NCI-H524 (cell line): ENCODE results near the gene GBF1.

Experiments
- DNase-seq, 2 experiments: peaks; one replicate each; lab custom pipeline; 2025; lab: John Stamatoyannopoulos, UW

Gene GBF1

DNA sequence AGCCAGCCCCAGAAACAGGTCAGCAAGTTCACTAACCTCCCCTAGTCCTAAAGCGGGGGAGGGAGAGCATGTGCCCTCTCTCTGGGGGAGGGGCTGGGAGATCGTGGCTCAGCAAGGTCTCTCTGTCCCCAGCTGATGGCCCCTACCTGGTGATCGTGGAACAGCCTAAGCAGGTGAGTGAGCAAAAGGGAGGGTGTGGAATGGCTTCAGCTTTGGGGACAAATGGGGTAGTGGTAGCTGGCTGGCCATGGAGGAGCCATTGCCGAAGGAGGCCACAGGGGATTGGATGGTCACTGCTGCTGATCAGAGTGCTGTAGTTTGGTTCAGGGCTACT is 151.0 kb downstream of the GBF1 start:
- DNase-seq, result no peak

DNA sequence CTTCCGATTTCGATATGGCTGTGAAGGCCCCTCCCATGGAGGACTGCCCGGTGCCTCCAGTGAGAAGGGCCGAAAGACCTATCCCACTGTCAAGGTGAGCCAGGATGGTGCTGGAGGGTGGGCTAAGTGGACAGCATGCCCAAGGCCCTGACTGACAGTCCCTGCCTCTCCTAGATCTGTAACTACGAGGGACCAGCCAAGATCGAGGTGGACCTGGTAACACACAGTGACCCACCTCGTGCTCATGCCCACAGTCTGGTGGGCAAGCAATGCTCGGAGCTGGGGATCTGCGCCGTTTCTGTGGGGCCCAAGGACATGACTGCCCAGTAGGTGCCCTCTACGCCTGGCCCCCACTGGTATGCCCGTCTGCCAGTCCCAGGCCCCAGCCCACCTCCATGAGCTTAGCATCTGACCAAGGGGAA is 151.4 kb downstream of the GBF1 start:
- DNase-seq, result no peak

DNA sequence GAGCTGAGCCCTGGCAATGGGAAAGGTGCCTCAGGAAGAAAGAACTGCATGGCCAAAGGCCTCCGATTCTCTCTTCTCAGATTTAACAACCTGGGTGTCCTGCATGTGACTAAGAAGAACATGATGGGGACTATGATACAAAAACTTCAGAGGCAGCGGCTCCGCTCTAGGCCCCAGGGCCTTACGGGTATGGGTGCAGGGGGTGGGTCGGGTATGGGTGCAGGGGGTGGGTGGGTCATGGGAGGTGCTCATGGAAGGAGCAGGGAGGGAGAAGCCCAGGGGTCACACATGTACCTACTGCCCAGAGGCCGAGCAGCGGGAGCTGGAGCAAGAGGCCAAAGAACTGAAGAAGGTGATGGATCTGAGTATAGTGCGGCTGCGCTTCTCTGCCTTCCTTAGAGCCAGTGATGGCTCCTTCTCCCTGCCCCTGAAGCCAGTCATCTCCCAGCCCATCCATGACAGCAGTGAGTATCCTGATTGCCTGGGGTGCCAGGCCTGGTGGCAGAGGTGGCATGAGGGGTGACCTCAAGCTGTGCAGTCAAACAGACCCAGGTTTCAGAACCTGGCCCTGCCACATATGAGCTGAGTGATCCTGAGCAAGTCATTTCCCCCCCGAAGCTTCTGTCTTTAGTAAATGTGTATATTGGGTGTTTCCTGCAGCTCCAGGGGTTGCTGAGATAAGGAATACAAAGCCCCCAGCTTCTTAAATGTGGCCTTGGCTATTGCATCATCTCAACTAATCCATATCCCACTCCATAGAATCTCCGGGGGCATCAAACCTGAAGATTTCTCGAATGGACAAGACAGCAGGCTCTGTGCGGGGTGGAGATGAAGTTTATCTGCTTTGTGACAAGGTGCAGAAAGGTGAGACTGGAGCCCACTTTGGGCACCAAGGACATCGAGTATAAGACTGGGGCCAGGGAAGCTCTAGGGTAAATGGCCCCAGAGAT is 152.2 kb downstream of the GBF1 start:
- no peak for DNase-seq

DNA sequence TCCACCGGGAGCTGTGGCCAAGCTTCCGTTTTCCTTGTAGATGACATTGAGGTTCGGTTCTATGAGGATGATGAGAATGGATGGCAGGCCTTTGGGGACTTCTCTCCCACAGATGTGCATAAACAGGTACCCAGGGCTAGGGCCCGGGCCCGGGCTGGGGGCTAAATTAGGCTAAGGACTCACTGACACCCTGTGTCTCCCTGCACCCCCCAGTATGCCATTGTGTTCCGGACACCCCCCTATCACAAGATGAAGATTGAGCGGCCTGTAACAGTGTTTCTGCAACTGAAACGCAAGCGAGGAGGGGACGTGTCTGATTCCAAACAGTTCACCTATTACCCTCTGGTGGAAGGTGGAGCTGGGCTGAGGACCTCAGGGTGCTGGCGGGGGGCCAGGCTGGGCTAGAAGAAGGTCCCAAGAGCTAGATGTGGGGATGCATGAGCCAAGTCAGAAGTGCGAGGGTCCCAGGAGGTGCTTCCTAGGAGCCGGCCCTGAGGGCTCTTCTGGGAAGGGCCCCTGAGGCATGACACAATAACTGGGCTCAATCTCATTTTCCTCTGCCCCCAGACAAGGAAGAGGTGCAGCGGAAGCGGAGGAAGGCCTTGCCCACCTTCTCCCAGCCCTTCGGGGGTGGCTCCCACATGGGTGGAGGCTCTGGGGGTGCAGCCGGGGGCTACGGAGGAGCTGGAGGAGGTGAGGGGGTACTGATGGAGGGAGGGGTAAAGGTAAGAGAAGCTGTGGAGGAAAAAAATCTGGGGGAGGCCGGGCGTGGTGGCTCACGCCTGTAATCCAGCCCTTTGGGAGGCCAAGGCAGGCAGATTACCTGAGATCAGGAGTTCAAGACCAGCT is 153.1 kb downstream of the GBF1 start:
- DNase-seq, result no peak

DNA sequence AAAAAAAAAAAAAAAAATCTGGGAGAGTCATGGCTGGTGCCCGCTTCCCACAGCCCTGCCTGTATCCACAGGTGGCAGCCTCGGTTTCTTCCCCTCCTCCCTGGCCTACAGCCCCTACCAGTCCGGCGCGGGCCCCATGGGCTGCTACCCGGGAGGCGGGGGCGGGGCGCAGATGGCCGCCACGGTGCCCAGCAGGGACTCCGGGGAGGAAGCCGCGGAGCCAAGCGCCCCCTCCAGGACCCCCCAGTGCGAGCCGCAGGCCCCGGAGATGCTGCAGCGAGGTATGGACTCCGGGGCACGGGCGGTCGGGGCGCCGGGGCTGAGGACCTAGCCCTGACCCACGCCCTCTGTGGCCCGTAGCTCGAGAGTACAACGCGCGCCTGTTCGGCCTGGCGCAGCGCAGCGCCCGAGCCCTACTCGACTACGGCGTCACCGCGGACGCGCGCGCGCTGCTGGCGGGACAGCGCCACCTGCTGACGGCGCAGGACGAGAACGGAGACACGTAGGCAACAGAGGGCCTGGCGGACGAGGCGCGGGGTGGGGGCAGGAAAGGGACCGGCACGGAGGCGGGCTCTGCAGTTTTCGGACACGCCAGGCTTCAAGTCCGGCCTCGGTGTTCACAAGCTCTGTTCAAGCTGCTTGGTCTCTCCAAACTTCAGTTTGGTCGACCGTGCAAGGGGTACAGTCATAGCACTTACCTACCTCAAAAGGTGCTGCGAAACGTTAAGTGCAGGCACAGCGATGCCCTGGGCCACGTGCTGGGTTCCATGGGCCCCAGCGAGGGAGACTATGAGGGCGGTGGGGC is 154.1 kb downstream of the GBF1 start:
- peak; percentile 27 to 37 for DNase-seq

DNA sequence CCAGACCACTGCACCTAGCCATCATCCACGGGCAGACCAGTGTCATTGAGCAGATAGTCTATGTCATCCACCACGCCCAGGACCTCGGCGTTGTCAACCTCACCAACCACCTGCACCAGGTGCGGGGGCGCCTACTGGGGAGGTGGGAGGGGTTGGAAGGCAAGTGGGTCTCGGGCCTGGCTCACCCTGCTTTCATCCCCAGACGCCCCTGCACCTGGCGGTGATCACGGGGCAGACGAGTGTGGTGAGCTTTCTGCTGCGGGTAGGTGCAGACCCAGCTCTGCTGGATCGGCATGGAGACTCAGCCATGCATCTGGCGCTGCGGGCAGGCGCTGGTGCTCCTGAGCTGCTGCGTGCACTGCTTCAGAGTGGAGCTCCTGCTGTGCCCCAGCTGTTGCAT is 154.7 kb downstream of the GBF1 start:
- peak in 1 of 2 experiments; percentile 22 for DNase-seq

DNA sequence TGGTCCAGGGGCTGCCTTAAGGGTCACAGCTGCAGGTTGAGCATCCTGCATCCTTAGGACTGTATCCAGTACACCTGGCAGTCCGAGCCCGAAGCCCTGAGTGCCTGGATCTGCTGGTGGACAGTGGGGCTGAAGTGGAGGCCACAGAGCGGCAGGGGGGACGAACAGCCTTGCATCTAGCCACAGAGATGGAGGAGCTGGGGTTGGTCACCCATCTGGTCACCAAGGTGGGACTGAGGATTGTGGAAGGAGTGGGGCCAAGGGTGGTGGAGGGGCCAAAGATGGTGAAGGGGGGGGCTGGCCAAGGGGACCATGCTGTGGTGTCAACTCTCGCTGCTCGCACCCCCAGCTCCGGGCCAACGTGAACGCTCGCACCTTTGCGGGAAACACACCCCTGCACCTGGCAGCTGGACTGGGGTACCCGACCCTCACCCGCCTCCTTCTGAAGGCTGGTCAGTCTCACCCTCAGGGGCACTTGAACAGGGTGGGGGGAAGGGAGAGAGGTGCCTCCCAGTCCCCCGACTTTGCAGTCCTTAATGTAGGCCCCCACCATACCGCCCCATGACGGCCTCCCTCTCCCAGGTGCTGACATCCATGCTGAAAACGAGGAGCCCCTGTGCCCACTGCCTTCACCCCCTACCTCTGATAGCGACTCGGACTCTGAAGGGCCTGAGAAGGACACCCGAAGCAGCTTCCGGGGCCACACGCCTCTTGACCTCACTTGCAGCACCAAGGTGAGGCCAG is 155.4 kb downstream of the GBF1 start:
- DNase-seq, result no peak

DNA sequence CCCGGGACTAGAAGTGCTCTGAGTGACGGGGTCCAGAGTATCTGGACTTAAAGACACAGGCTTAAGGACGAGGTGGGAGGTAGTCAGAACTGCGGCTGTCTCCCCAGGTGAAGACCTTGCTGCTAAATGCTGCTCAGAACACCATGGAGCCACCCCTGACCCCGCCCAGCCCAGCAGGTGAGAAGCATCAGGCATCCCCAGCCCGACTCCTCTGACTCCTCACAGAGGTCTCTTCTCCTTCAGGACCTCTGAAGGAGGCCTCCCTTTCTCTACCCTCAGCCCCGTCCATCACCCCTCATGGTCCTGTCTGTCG is 156.0 kb downstream of the GBF1 start:
- no peak for DNase-seq

DNA sequence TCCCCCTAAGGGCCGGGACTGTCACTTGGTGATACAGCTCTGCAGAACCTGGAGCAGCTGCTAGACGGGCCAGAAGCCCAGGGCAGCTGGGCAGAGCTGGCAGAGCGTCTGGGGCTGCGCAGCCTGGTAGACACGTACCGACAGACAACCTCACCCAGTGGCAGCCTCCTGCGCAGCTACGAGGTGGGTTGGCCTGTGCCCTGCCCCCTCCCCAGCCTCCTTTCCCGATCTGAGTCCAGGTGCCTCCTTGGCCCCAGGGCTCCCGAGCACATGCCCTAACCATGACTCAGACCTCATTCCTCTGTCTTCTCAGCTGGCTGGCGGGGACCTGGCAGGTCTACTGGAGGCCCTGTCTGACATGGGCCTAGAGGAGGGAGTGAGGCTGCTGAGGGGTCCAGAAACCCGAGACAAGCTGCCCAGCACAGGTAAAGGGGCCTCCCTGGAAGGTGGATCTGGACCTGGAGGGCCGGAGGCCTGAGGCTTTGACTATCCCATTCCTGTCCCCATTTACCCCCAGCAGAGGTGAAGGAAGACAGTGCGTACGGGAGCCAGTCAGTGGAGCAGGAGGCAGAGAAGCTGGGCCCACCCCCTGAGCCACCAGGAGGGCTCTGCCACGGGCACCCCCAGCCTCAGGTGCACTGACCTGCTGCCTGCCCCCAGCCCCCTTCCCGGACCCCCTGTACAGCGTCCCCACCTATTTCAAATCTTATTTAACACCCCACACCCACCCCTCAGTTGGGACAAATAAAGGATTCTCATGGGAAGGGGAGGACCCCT is 156.6 kb downstream of the GBF1 start:
- no peak for DNase-seq

DNA sequence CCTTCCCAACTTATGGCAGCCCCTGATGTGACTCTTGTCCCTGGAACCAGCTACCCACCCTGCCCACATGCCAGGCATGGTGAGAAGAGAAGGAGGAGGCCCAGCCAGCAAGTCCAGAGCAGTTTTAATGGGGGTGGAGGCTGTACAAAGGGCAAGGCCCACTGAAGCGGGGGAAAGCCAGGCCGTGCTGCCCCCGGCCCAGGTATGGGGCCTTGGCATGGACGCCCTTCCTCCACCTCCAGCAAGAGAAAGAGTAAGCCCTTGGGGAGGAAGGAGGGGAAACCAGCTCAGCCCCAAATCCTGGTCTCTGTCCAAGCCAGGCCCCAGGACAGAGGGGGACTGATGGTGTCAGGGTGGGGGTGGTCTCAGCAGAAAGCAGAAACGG is 157.2 kb downstream of the GBF1 start:
- no peak for DNase-seq

DNA sequence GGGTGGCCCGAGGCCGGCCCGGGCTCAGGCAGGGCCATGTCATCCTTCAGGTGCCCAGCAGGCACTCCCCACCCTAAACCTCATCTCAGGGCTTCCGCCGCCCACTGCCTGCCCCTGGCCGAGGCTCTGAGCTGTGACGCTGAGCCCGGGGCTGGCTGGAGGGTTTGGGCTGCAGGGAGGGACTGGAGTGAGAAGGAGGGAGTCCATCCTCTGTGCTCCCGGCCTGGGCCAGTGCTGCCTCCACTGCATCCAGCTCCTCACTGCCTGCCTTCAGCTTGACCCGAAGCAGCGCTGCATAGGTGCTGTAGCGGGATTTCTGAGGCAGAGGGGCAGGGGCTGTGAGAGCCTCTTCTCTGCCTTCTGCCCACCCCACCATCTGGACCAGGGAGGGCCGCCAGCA is 157.8 kb downstream of the GBF1 start:
- DNase-seq, result no peak

DNA sequence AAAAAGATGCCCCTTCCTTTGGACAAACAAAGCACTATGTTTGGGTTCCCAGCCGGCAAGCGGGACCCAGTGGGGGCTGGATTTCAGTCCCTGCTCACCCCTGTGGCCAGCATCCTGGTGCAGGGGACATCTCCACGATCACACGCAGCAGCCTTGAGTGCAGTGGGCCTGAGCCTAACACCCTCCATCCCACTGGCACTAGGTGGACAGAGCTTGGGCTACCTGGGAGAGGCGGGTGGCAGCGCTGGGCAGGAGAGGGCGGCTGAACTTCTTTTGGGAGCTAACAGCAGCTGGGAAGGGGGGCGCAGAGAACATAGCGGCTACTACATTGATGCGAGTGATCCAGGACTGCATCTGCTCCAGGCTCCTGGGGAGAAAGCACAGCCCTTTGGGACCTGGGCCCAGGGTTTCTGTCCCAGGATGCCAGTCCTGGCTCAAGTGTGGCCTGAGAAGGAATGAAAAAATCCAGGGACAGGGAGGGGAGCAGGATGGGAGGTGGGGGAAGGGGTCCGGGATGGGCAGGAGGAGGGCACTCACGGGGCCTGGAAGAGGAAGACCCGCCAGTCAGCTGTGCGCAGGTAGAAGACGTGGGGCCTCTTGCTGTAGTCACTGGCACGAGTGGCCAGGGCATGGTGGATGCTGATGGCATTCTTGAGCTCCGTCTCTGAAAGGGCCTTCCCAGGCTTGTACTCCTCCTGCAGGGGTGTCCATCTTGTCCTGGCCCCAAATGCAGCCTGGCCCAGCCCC is 159.2 kb downstream of the GBF1 start:
- no peak for DNase-seq

DNA sequence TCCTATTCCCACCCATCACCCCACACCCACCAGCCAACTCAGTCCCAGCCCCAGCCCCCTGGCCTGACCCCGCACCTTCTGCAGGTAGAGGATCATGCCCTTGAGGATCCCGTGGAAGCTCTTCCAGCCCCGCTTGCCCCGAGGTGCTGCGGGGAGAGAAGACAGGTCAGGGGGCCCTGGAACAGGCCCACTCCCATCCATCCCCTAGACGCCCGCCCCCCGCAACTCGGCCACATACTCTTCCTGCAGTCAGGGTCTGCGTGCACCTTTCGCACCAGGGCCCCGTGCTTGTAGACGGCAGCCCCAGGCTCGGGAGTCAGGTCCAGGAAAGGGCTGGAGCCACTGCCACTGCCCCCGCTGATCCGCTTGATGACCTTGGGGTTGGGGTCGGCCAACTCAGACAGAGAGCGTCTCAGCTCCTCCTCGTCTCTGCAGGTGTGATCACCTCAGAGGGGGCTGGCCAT is 159.8 kb downstream of the GBF1 start:
- DNase-seq, result no peak

DNA sequence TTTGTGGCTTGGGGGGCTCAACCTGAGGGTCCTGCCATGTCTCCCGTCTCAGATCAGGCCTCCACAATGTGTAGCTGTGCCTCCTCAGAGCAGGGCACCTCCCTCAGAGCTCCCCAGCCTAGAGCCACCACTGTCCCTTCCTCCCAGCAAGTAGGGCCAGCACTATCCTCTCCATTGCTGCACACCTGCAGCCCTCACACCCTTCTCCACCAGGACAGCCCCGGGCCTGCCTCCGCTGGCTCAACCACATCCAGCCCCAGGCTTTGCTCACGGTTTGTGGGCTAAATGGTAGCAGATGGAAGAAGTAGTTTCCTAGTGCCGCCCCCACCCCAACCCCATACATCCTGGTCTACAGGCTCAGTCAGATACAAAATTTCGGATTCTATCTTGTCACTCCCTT is 160.3 kb downstream of the GBF1 start:
- no peak for DNase-seq

DNA sequence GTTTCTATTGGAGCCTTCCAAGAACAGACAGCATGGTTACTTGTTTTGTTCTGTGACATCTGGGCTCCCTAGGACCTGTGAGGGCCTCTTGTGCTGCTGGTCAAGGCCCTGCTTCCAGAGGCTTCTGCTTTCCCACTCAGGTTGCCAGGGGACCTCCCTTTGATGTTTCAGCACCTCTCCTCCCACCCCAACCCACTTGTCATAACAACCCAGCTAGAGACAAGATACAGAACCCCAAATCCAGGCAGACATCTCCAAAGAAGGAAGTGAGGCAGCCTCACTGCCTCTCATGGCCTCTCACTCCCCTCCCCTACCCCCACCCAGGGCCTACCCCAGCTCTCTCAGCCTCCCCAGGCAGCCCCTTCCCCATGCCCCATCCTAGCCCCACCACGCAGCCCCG is 161.5 kb downstream of the GBF1 start:
- no peak for DNase-seq

DNA sequence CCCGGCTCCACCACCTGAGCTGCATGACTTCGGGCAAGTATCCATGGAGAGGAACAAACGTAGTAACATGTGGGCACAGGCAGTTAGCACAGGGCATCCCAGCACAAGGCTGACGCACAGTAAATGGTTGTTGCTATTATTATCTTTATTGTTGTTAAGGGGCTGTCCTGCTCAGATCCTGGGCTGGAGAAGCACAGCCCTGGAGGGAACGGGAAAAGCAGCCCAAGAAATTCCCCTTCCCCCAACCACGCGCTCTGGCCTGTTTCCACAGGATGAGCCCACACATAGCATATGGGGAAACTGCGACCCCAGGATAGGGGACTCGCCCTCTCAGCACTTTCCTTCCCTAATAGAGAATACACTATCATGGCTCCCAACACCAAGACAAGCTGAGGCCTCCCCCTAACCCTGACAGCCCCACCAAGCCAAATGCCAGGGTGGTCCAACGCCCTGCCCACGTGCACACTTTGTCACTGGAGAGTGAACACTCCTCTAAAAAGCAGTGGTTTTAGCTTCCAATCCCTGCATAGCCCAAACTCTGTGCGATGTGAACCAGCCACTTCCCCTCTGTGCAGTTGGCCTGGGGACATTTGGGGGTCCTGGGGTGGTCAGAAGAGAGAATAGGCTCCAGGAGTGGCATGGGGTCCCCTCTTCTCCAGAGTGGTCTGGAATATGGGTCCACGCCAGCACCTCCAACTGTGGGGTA is 162.2 kb downstream of the GBF1 start:
- DNase-seq, result no peak

DNA sequence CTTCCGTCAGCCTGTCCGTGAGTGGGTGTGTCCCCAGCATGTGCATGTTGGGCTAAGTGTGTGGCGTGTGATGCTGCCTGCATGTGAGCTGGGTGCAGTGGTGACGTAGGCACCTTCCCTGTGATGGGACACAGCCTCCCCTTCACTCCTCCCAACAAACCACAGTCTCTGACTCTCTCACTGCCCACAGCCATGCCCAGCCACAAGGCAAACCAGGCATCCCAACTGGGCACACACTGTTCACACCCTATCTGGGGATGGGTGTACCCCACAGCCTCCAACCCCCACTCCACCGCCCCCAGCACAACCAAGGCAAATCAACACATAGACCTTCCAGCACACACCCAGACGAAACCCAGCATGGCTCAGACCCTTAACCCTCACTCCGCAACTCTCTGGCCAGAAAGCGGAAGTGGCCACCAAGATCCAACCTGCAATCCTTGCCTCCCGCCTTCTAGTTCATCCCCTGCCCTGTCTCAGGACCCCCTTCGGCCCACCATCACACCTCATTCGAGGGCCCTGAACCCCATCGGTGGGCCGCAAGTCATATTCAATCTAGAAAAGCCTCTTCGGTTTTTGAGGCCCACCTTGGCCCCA is 162.9 kb downstream of the GBF1 start:
- DNase-seq, result no peak

DNA sequence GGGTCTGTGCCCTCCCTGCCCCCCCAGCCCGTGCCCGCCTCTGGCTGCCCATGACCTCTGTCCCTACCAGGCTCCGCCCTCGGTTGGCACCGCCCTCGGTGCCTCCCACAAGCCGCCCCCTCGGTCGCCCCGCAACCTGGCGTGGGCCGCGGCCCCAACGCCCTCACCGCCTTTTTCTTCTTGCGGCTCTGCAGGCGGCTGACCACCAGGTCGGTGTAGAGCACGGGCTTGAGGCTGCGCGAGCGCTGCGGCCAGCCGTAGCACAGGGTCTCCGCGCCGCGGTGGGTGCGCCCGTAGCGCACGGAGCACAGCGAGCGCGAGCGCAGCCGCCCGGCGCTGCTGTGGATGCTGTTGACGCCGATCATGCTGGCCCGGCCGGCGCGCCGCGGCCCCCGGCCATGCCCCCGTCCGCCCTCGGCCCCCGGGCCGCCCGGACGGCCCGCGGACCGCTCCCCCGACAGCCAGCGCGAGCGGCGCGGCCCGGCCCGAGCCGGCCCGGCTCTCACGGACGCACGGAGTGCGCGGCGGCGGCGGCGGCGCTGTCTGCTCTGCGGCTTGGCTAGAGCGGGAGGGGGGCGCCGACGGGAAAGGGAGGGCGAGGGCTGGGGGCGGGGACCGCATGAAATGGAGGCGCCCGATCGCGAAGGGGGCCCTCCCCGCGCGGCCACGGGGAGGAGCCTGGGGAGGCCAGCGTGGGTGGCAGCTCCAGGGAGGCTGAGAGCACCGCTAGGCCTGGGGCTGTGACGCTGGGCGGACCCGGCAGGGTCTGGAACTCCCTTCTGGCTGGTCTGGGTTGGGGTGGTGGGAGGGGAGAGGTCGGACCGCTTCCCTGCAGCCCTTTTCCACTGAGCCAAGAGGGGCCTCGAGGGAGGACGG is 163.6 kb downstream of the GBF1 start:
- no peak for DNase-seq
